K562 (cell line): ENCODE measurements around the gene SDC3. TPM values are rescaled to one million over a fixed set of nuclear protein-coding genes. Genes with fewer than 3 reads are reported as not detected.
A peak's percentile ranks its signal among the peaks of the same experiment; 100 is the strongest.

Source experiments
- ATAC-seq: fragments of 200-7000 bp; cut with Tn5 transposase; 3 replicates; pipeline ENCODE4 v1.9.1; 2020; ENCODE audit warnings: moderate library complexity
- BruUV-seq: library from RNA; stranded (reverse); fragments of 400-500 nt; replicated peaks from 2 replicates; lab custom pipeline; 2021; lab: Mats Ljungman, UMichigan
- CTCF ChIA-PET: fragments of 300-600 bp; formaldehyde crosslinking; extraction: SDS; loops from one replicate; lab custom pipeline; 2021; ENCODE audit warnings: low intra/inter-chr PET ratio; lab: Yijun Ruan, JAX
- POLR2A ChIA-PET: fragments of 300-600, 350-650 bp; sonication (Branson Sonifier 250); formaldehyde crosslinking; extraction: SDS; loops from one replicate; lab custom pipeline; 2021; ENCODE audit warnings: antibody characterized with exemption, inconsistent platforms; lab: Yijun Ruan, JAX
- DNase-seq, 4 experiments: peaks; one replicate each; pipeline versions ENCODE4 v3.0.0 to v3.0.0-alpha.2; 2011 to 2018; ENCODE audit warnings: low spot score in 3 of 4, mixed read lengths in 3 of 4; ENCODE audit errors: extremely low read depth in 1 of 4
- FAIRE-seq: peaks from 2 replicates; lab custom pipeline; 2011; peaks lifted over from hg19 to GRCh38; lab: Jason Lieb, UNC
- H2AFZ ChIP-seq: 2 replicates; pipeline ENCODE4 v1.6.0; 2011; ENCODE audit warnings: low read depth, low read length, control low read depth, inconsistent platforms
- H3K27ac ChIP-seq: fragments of 200-600 bp; 3 replicates; pipeline ENCODE4 v1.8.0; 2011; ENCODE audit warnings: low read depth, mild to moderate bottlenecking, control low read depth, inconsistent platforms, low read length, moderate library complexity, mixed read lengths; ENCODE audit errors: extremely low read depth
- H3K27me3 ChIP-seq, 2 experiments: fragments of 300-600 bp in 1 of 2; 2 replicates in 1 of 2; 3 replicates in 1 of 2; pipeline versions ENCODE4 v1.6.0 to v1.8.0; 2011; ENCODE audit warnings: inconsistent platforms in 2 of 2, low read length in 2 of 2, mild to moderate bottlenecking in 1 of 2, mixed read lengths in 1 of 2, moderate library complexity in 1 of 2; ENCODE audit not compliant: control insufficient read depth in 2 of 2, insufficient read depth in 2 of 2
- H3K36me3 ChIP-seq: fragments of 300-600 bp; 3 replicates; pipeline ENCODE4 v1.8.0; 2011; ENCODE audit warnings: mild to moderate bottlenecking, low read length, inconsistent platforms; ENCODE audit not compliant: control insufficient read depth, insufficient read depth
- H3K4me1 ChIP-seq, 2 experiments: fragments of 200-600 bp in 1 of 2; replicated peaks in 1 of 2; 2 replicates in 1 of 2; 3 replicates in 1 of 2; pipeline versions ENCODE4 v1.5.1 to v1.8.0; 2011; ENCODE audit warnings: inconsistent platforms in 2 of 2, low read length in 2 of 2, mild to moderate bottlenecking in 1 of 2, mixed read lengths in 1 of 2, moderate library complexity in 1 of 2; ENCODE audit not compliant: control insufficient read depth in 2 of 2, insufficient read depth in 2 of 2
- H3K4me2 ChIP-seq: 2 replicates; pipeline ENCODE4 v1.6.1; 2011; ENCODE audit warnings: low read length, control low read depth, inconsistent platforms, mixed read lengths; ENCODE audit not compliant: insufficient read depth
- H3K4me3 ChIP-seq: fragments of 200-600 bp; sonication (generic), shearing (Covaris generic); 2 replicates; pipeline ENCODE4 v1.5.1; 2016; ENCODE audit warnings: control low read depth, inconsistent platforms
- H3K79me2 ChIP-seq: fragments of 200-600 bp; 3 replicates; pipeline ENCODE4 v1.8.0; 2011; ENCODE audit warnings: low read length, inconsistent platforms; ENCODE audit not compliant: control insufficient read depth, insufficient read depth
- H3K9ac ChIP-seq, 2 experiments: 2 replicates each; pipeline versions ENCODE4 v1.6.0 to v1.6.1; 2011; ENCODE audit warnings: low read depth in 2 of 2, low read length in 2 of 2, control low read depth in 1 of 2, inconsistent platforms in 1 of 2, mild to moderate bottlenecking in 1 of 2, mixed read lengths in 1 of 2; ENCODE audit not compliant: insufficient read depth in 1 of 2
- H3K9me1 ChIP-seq: one replicate; pipeline ENCODE4 v1.6.0; 2011; ENCODE audit warnings: inconsistent platforms, mild to moderate bottlenecking, low read length, moderate library complexity; ENCODE audit not compliant: control insufficient read depth, insufficient read depth
- H3K9me3 ChIP-seq: replicated peaks from 2 replicates; pipeline ENCODE4 v1.5.1; 2011; ENCODE audit warnings: low read depth, low read length, inconsistent platforms; ENCODE audit not compliant: control insufficient read depth, insufficient read depth
- H4K20me1 ChIP-seq: replicated peaks from 2 replicates; pipeline ENCODE4 v1.6.1; 2011; ENCODE audit warnings: low read length, inconsistent platforms, mixed read lengths; ENCODE audit not compliant: control insufficient read depth, insufficient read depth
- FOXK1 ChIP-seq: sonication (generic); formaldehyde crosslinking; IDR thresholded peaks from 2 replicates; pipeline ENCODE4 v1.8.0; 2022; ENCODE audit warnings: missing genetic modification reagents, mild to moderate bottlenecking, borderline replicate concordance
- GTF2A2 ChIP-seq: IDR thresholded peaks from 2 replicates; pipeline ENCODE4 v1.6.1; 2016; ENCODE audit warnings: mild to moderate bottlenecking, missing genetic modification characterization, missing compliant biosample characterization
- HDAC8 ChIP-seq: fragments of 450-650 bp; IDR thresholded peaks from 2 replicates; pipeline ENCODE4 v1.6.1; 2016; ENCODE audit warnings: mild to moderate bottlenecking, missing genetic modification characterization, moderate library complexity, missing compliant biosample characterization
- KLF1 ChIP-seq: fragments of 450-650 bp; IDR thresholded peaks from 2 replicates; pipeline ENCODE4 v1.6.1; 2016; ENCODE audit warnings: missing genetic modification characterization, missing compliant biosample characterization
- MYC ChIP-seq, 2 experiments: fragments of 250-450 bp in 1 of 2; sonication (Bioruptor Pico) in 1 of 2; IDR thresholded peaks; 2 replicates each; pipeline versions ENCODE4 v1.5.1 to v1.6.1; 2012 to 2021; ENCODE audit warnings: low read depth in 2 of 2, borderline replicate concordance in 1 of 2, improper control_type of control experiment in 1 of 2, low read length in 1 of 2, mild to moderate bottlenecking in 1 of 2, moderate library complexity in 1 of 2
- NCOA2 ChIP-seq, 2 experiments: fragments of 450-650 bp; IDR thresholded peaks; 2 replicates each; pipeline ENCODE4 v1.6.1; 2018; ENCODE audit warnings: mild to moderate bottlenecking in 2 of 2, moderate library complexity in 1 of 2; ENCODE audit not compliant: partially characterized antibody in 2 of 2
- NR3C1 ChIP-seq: sonication (generic); formaldehyde crosslinking; IDR thresholded peaks from 2 replicates; pipeline ENCODE4 v1.8.1; 2022; ENCODE audit warnings: missing genetic modification reagents
- TAF1 ChIP-seq: IDR thresholded peaks from 2 replicates; pipeline ENCODE4 v1.6.1; 2011; ENCODE audit warnings: mild to moderate bottlenecking, low read length, moderate library complexity; ENCODE audit not compliant: insufficient read depth, control insufficient read depth, severe bottlenecking; ENCODE audit errors: extremely low read depth
- TARDBP ChIP-seq: fragments of 450-650 bp; IDR thresholded peaks from 2 replicates; pipeline ENCODE4 v1.6.1; 2016
- TCF7L2 ChIP-seq: fragments of 150-350 bp; IDR thresholded peaks from 2 replicates; pipeline ENCODE4 v1.6.1; 2016; ENCODE audit warnings: low read depth, mild to moderate bottlenecking, low read length, moderate library complexity
- TRIM24 ChIP-seq, 2 experiments: fragments of 450-650 bp; IDR thresholded peaks; 2 replicates each; pipeline ENCODE4 v1.6.1; 2016
- XRCC3 ChIP-seq: fragments of 450-650 bp; IDR thresholded peaks from 2 replicates; pipeline ENCODE4 v1.6.1; 2017; ENCODE audit warnings: mild to moderate bottlenecking, moderate library complexity
- ZNF232 ChIP-seq: sonication (generic); formaldehyde crosslinking; IDR thresholded peaks from 2 replicates; pipeline ENCODE4 v1.8.0; 2022; ENCODE audit warnings: mild to moderate bottlenecking, missing genetic modification reagents
- WGBS: fragments of 100-300 bp; shearing (Covaris generic); methylation state at CpG from one replicate; pipeline ENCODE4 v1.1.6; 2016; ENCODE audit warnings: low coverage, mixed read lengths; ENCODE audit not compliant: insufficient coverage; ENCODE audit errors: missing lambda C conversion rate; 5-methylcytosine and 5-hydroxymethylcytosine counted together
- in situ Hi-C: fragments of 300-500 bp; cut with MboI; formaldehyde crosslinking; loops from 4 replicates; pipeline ENCODE4 v1.15.0; 2018; ENCODE audit warnings: inconsistent platforms, mixed read lengths
- intact Hi-C: fragments of 100-400 bp; cut with micrococcal nuclease; formaldehyde crosslinking; loops from 2 replicates; pipeline ENCODE4 v1.14.2; 2022
- polyA plus RNA-seq, 8 experiments: library from polyadenylated mRNA; depleted of rRNA in 4 of 8; stranded (reverse) in 5 of 8; unstranded in 3 of 8; fragments of >200 nt; fragmentation: Nextera tagmentation in 2 of 8; fragmentation: Illumina TruSeq in 1 of 8; extraction: Ambion mirVana in 2 of 8; extraction: Trizol in 1 of 8; gene quantifications; 2 replicates each; pipeline versions ENCODE4 v1.2.1 to v1.2.3, GENCODE V29; 2011 to 2014; ENCODE audit warnings: inconsistent platforms in 1 of 8, missing spikeins in 1 of 8
- total RNA-seq, 7 experiments: library from RNA; depleted of rRNA in 6 of 7; stranded (reverse); fragments of >200 nt in 6 of 7; fragmentation: Illumina TruSeq in 2 of 7; extraction: Trizol in 2 of 7; gene quantifications; 2 replicates each; pipeline versions ENCODE4 v1.2.1 to v1.2.3, GENCODE V29; 2011 to 2021; ENCODE audit warnings: low replicate concordance in 1 of 7
- TF ChIP-seq, protein P1 (sequence below): sonication (generic); formaldehyde crosslinking; IDR thresholded peaks from 2 replicates; pipeline ENCODE4 v1.8.0; 2022; ENCODE audit warnings: mild to moderate bottlenecking, missing genetic modification reagents
- TF ChIP-seq, protein P2 (sequence below): fragments of 450-650 bp; IDR thresholded peaks from 2 replicates; pipeline ENCODE4 v1.6.1; 2017; ENCODE audit warnings: mild to moderate bottlenecking, moderate library complexity

The SDC3 gene
- total and polyA plus RNA-seq, 9 of the 15 experiments (the other 6 are each of a cell fraction or from before 2014, with no cell fraction given) = 0.38 to 44.1 (median 12.1) TPM

- TF ChIP-seq NR3C1 (CRISPR knock-in tag) (no peak), KLF1 (no peak)
- TF ChIP-seq, protein P1, sequence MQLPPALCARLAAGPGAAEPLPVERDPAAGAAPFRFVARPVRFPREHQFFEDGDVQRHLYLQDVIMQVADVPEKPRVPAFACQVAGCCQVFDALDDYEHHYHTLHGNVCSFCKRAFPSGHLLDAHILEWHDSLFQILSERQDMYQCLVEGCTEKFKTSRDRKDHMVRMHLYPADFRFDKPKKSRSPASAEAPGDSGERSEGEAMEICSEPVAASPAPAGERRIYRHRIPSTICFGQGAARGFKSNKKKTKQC (CRISPR knock-in tag) = no peak
- TF ChIP-seq, all 486 proteins: peak for 46
Measured at GRCh38 chr1:30899577-30900389, 8.8 kb downstream of the SDC3 start (continued).

DNA sequence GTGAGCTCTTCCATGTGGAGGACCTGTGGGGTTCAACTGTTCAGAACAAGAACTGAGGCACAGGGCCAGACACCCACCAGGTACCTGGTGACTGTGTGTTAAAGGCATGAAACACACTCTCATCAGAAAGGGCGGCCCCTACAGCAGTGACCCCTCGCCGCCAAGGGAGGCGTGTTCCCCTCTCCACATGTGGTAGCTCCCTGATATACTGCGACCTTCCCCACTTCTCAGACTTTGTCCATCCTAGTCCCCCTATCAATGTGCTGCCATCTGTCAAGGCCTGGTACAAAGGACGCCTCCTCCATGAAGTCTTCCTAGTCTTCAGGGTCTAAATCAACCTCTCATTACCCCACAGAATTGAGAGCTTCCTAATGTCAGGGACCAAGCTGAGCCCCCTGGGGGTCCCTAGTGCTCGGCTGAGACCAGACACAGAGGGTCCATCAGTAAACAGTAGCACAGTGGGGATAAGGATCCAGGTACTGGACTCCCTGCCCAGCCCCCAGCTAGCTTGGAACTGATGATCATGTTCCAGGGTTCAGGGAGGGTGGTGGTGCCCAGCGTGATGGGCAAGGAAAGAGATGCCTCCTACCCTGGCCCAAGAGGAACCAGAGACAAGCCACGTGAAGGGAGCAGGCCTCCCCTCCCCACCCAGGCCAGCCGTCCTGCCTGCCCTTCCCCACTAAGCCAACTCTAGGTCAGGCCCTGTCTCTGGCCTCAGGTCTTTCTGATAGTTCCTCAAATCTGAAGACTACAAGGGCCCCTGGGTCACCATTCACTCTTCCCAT lies 10.3 kb downstream of the SDC3 start:
- peak in 1 of 4 experiments; percentile 48 for DNase-seq
- BruUV-seq = no TSS peak
- Histone ChIP-seq H3K27me3 (no peaks in the 10 kb centered on the region), H3K4me3 (no peak overlapping the region), H3K4me1 (peaks cover 57 to 62% of the 10 kb centered on the region in 2 experiments), H3K4me2 (no peak overlapping the region), H3K9me1 (peaks cover 8% of the 10 kb centered on the region), H3K27ac (no peak overlapping the region), H3K79me2 (0 out of 3 replicates have a peak, but pooled peaks cover 9% of the 10 kb centered on the region), H3K9ac (peak overlapping the region in 1 of 2 experiments; percentile 56; a peak in 2 of 4 replicates), H4K20me1 (peaks cover 9% of the 10 kb centered on the region), H2AFZ (no peak overlapping the region), H3K36me3 (peaks cover 3% of the 10 kb centered on the region; the same call in 1 of the 3 replicates), H3K9me3 (no peaks in the 10 kb centered on the region)
- ATAC-seq = no peak
- ChIA-PET CTCF (no interaction called here), POLR2A (interaction anchor here (0.6 to 3.0 kb wide), 12 partner anchors 8 to 180 kb away, joined by 3 to 12 read pairs (median 4); no protein-coding TSS in a partner anchor)
- in situ Hi-C loops (no loop called here), intact Hi-C loops (no loop called here)
- no peak for FAIRE-seq
- 74% methylated on average over 10 of the region's 10 CpGs for WGBS
- no peak for TF ChIP-seq TCF7L2
- TF ChIP-seq ZNF232 = no peak
- no peak for TF ChIP-seq TAF1
- no peak for TF ChIP-seq NCOA2 (IDR thresholded peaks at IDR 0.05; ENCODE audit: partially characterized antibody in 2 of 2)
- TF ChIP-seq XRCC3 = no peak
- no peak for TF ChIP-seq MYC (IDR thresholded peaks at IDR 0.05; ENCODE audit: low read depth, low read length)
- TF ChIP-seq MYC (CRISPR knock-in tag; IDR thresholded peaks at IDR 0.05; ENCODE audit: borderline replicate concordance, low read depth) = no peak
- no peak for TF ChIP-seq GTF2A2 (tag)
- TF ChIP-seq FOXK1 (CRISPR knock-in tag) = no peak
- TF ChIP-seq, protein P2, sequence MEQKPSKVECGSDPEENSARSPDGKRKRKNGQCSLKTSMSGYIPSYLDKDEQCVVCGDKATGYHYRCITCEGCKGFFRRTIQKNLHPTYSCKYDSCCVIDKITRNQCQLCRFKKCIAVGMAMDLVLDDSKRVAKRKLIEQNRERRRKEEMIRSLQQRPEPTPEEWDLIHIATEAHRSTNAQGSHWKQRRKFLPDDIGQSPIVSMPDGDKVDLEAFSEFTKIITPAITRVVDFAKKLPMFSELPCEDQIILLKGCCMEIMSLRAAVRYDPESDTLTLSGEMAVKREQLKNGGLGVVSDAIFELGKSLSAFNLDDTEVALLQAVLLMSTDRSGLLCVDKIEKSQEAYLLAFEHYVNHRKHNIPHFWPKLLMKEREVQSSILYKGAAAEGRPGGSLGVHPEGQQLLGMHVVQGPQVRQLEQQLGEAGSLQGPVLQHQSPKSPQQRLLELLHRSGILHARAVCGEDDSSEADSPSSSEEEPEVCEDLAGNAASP = no peak
- no peak for TF ChIP-seq TRIM24 (IDR thresholded peaks at IDR 0.05)
- TF ChIP-seq HDAC8 (tag) = no peak
- no peak for TF ChIP-seq TARDBP
